ENCODE results near the gene TP53BP1. TPM values are rescaled to one million over a fixed set of nuclear protein-coding genes. Genes with fewer than 3 reads are reported as not detected.
A peak's percentile ranks its signal among the peaks of the same experiment; 100 is the strongest.

The TP53BP1 gene
- total and polyA plus RNA-seq, 2 of the 13 experiments (the other 11 are each of a cell fraction or from before 2014, with no cell fraction given) = 17.1 to 17.4 TPM

GRCh38 chr15:43370310-43370974, 122.5 kb downstream of the TP53BP1 start (continued):
- peak; percentile 6; the same call in 1 of the 2 replicates for TF ChIP-seq ZGPAT (CRISPR knock-in tag; IDR thresholded peaks at IDR 0.05)
- peak; percentile 5; the same call in 1 of the 2 replicates for TF ChIP-seq MYPOP (CRISPR knock-in tag; IDR thresholded peaks at IDR 0.05)
- TF ChIP-seq SAP130 (CRISPR knock-in tag; IDR thresholded peaks at IDR 0.05; ENCODE audit: low read depth) = peak; percentile 53; the same call in 1 of the 2 replicates
- no peak for TF ChIP-seq POLR2AphosphoS5 (IDR thresholded peaks at IDR 0.05; ENCODE audit: low read depth, low read length)
- no peak for TF ChIP-seq HDAC2 (CRISPR knock-in tag; IDR thresholded peaks at IDR 0.05)
- no peak for TF ChIP-seq CHD4 (IDR thresholded peaks at IDR 0.05; ENCODE audit: borderline replicate concordance, low read length)
- TF ChIP-seq ZNF616 (CRISPR knock-in tag; IDR thresholded peaks at IDR 0.05; ENCODE audit: low read depth) = 0 out of 2 replicates have a peak, but pooled peaks have one; percentile 34
- TF ChIP-seq ZEB1 (IDR thresholded peaks at IDR 0.05; ENCODE audit: insufficient replicate concordance, low read depth) = no peak
- TF ChIP-seq DRAP1 (CRISPR knock-in tag; IDR thresholded peaks at IDR 0.05) = 0 out of 2 replicates have a peak, but pooled peaks have one; percentile 10
- no peak for TF ChIP-seq ZNF766 (CRISPR knock-in tag; IDR thresholded peaks at IDR 0.05; ENCODE audit: borderline replicate concordance)
- TF ChIP-seq AHDC1 (CRISPR knock-in tag; IDR thresholded peaks at IDR 0.05; ENCODE audit: borderline replicate concordance) = no peak
- TF ChIP-seq KLF6 (CRISPR knock-in tag; IDR thresholded peaks at IDR 0.05) = no peak
- TF ChIP-seq ZNF546 (CRISPR knock-in tag; conservative IDR thresholded peaks at IDR 0.05) = peak; percentile 26; the same call in 1 of the 2 replicates
- no peak for TF ChIP-seq TFE3 (CRISPR knock-in tag; IDR thresholded peaks at IDR 0.05)
- TF ChIP-seq ONECUT2 (CRISPR knock-in tag; IDR thresholded peaks at IDR 0.05) = no peak
- TF ChIP-seq ZNF333 (CRISPR knock-in tag; IDR thresholded peaks at IDR 0.05; ENCODE audit: borderline replicate concordance) = no peak
- no peak for TF ChIP-seq ZBTB21 (CRISPR knock-in tag; IDR thresholded peaks at IDR 0.05)

All from HepG2 (cell line).